WERI-Rb-1 (cell line): Measurements from ENCODE around the gene CFAP298.

ENCODE experiments used
- DNase-seq: peaks from one replicate; pipeline ENCODE4 v3.0.0-alpha.2; 2020
- H3K27ac ChIP-seq: fragments of 250-450 bp; sonication (Bioruptor Pico); 2 replicates; pipeline ENCODE4 v1.5.1; 2020; ENCODE audit warnings: mild to moderate bottlenecking, moderate library complexity
- H3K27me3 ChIP-seq: fragments of 250-450 bp; sonication (Bioruptor Pico); 2 replicates; pipeline ENCODE4 v1.5.1; 2021; ENCODE audit warnings: mild to moderate bottlenecking, low read depth, moderate library complexity; ENCODE audit not compliant: insufficient read depth, severe bottlenecking
- H3K36me3 ChIP-seq: fragments of 250-450 bp; sonication (Bioruptor Pico); 2 replicates; pipeline ENCODE4 v1.5.1; 2020; ENCODE audit warnings: mild to moderate bottlenecking, moderate library complexity
- H3K4me3 ChIP-seq: 2 replicates; pipeline ENCODE4 v1.5.1; 2011; ENCODE audit warnings: low read depth, mild to moderate bottlenecking, control low read depth, low read length
- H3K9me3 ChIP-seq: fragments of 250-450 bp; sonication (Bioruptor Pico); 2 replicates; pipeline ENCODE4 v1.5.1; 2021; ENCODE audit warnings: mild to moderate bottlenecking, moderate library complexity; ENCODE audit not compliant: severe bottlenecking
- CTCF ChIP-seq: IDR thresholded peaks from 2 replicates; pipeline ENCODE4 v1.5.1; 2011; ENCODE audit warnings: low read depth, mild to moderate bottlenecking, control low read depth, inconsistent platforms, low read length

CFAP298 gene

GRCh38 chr21:32585042-32585710 is 27.0 kb downstream of the CFAP298 start, which contains the start of gene TCP10L:
Gene TCP10L (minus strand): TSS chr21:32585523. CDS start chr21:32584304, 1,219 bp downstream.
- TF ChIP-seq CTCF, result no peak
- Histone ChIP-seq H3K27me3 (no peaks in the 10 kb centered on the region), H3K27ac (no peak within 1 kb of the TSS), H3K36me3 (peaks cover 2% of the 10 kb centered on the region), H3K4me3 (no peak within 1 kb of the TSS), H3K9me3 (no peaks in the 10 kb centered on the region)
- no peak for DNase-seq

GRCh38 chr21:32584472-32584871 is 27.7 kb downstream of the CFAP298 start:
- no peak overlapping the region for H3K4me3 ChIP-seq
- no peaks in the 10 kb centered on the region for H3K27me3 ChIP-seq
- H3K36me3 ChIP-seq, result peaks cover 2% of the 10 kb centered on the region
- no peak for DNase-seq
- H3K27ac ChIP-seq, result no peak overlapping the region
- TF ChIP-seq CTCF, result no peak
- no peaks in the 10 kb centered on the region for H3K9me3 ChIP-seq

GRCh38 chr21:32581732-32582131 is 30.4 kb downstream of the CFAP298 start:
- Histone ChIP-seq H3K36me3 (peaks cover 9% of the 10 kb centered on the region), H3K27ac (no peak overlapping the region), H3K9me3 (no peaks in the 10 kb centered on the region), H3K27me3 (no peaks in the 10 kb centered on the region), H3K4me3 (no peak overlapping the region)
- no peak for DNase-seq
- TF ChIP-seq CTCF, result no peak

- Histone ChIP-seq H3K27ac (no peak overlapping the region), H3K27me3 (no peaks in the 10 kb centered on the region), H3K9me3 (no peaks in the 10 kb centered on the region), H3K4me3 (no peak overlapping the region), H3K36me3 (peaks cover 7% of the 10 kb centered on the region)
- DNase-seq, result no peak
- TF ChIP-seq CTCF, result no peak
Observed at GRCh38 chr21:32580949-32581348, 31.2 kb downstream of the CFAP298 start.

- DNase-seq, result no peak
Observed at GRCh38 chr21:32578107-32578691, 34.0 kb downstream of the CFAP298 start.

More at GRCh38 chr21:32578107-32578691, 34.0 kb downstream of the CFAP298 start:
- Histone ChIP-seq H3K36me3 (peaks cover 6% of the 10 kb centered on the region), H3K9me3 (no peaks in the 10 kb centered on the region), H3K27ac (no peak overlapping the region), H3K27me3 (no peaks in the 10 kb centered on the region), H3K4me3 (no peak overlapping the region)
- TF ChIP-seq CTCF, result peak; percentile 56
